GM18868 (cell line): ENCODE results near the gene FBRSL1.

ENCODE experiments used
- ATAC-seq: cut with Tn5 transposase; IDR thresholded peaks from one replicate; pipeline ENCODE4 v1.9.1; 2021; ENCODE audit warnings: mild to moderate bottlenecking, moderate library complexity; ENCODE audit not compliant: unreplicated experiment

FBRSL1 gene

GRCh38 chr12:132482771-132483170 is 7.2 kb upstream of the FBRSL1 start:
- ATAC-seq, result no peak

GRCh38 chr12:132483208-132483607 is 6.7 kb upstream of the FBRSL1 start:
- no peak for ATAC-seq

- no peak for ATAC-seq
These were observed 6.3 kb upstream of the FBRSL1 start for GRCh38 chr12:132483612-132484011.

- ATAC-seq, result no peak
These were observed 5.6 kb upstream of the FBRSL1 start for GRCh38 chr12:132484183-132484890.

GRCh38 chr12:132484891-132485441 is 5.0 kb upstream of the FBRSL1 start:
- no peak for ATAC-seq

GRCh38 chr12:132485619-132486018 is 4.3 kb upstream of the FBRSL1 start:
- no peak for ATAC-seq

- no peak for ATAC-seq
These were observed 3.8 kb upstream of the FBRSL1 start for GRCh38 chr12:132486168-132486567.

GRCh38 chr12:132486576-132486975 is 3.4 kb upstream of the FBRSL1 start:
- ATAC-seq, result no peak

GRCh38 chr12:132487311-132487741 is 2.6 kb upstream of the FBRSL1 start:
- ATAC-seq, result no peak

- ATAC-seq, result no peak
These were observed 1.5 kb upstream of the FBRSL1 start for GRCh38 chr12:132488127-132489077.

GRCh38 chr12:132489078-132489601 is 811 bp upstream of the FBRSL1 start:
- no peak for ATAC-seq

- no peak for ATAC-seq
These were observed 629 bp downstream of the FBRSL1 start for GRCh38 chr12:132490422-132491137.

GRCh38 chr12:132491138-132491663 is 1.2 kb downstream of the FBRSL1 start:
- ATAC-seq, result no peak

GRCh38 chr12:132491761-132492378 is 1.9 kb downstream of the FBRSL1 start:
- ATAC-seq, result no peak

GRCh38 chr12:132492522-132492921 is 2.6 kb downstream of the FBRSL1 start:
- ATAC-seq, result peak; percentile 36

GRCh38 chr12:132492951-132493350 is 3.0 kb downstream of the FBRSL1 start:
- ATAC-seq, result no peak

- ATAC-seq, result no peak
These were observed 3.7 kb downstream of the FBRSL1 start for GRCh38 chr12:132493482-132494178.

- ATAC-seq, result no peak
These were observed 4.6 kb downstream of the FBRSL1 start for GRCh38 chr12:132494294-132495164.

GRCh38 chr12:132495165-132495544 is 5.2 kb downstream of the FBRSL1 start:
- no peak for ATAC-seq
